HG03442 (cell line): ENCODE measurements around the gene SCN4A.
"Not testable (repeated sequence)": the region's sequence is repeated elsewhere in the genome, so short reads cannot be mapped to it uniquely, and the experiment has no call there.

Experiments used
- ATAC-seq: cut with Tn5 transposase; IDR thresholded peaks from one replicate; pipeline ENCODE4 v1.9.1; 2021; ENCODE audit warnings: mild to moderate bottlenecking, moderate library complexity; ENCODE audit not compliant: unreplicated experiment

The SCN4A gene

GRCh38 chr17:63889026-63889848, 83.5 kb downstream of the SCN4A start:
- not testable (repeated sequence) for ATAC-seq
